ENCODE results near the gene BICDL2. TPM values are rescaled to one million over a fixed set of nuclear protein-coding genes. Genes with fewer than 3 reads are reported as not detected.

The BICDL2 gene
- total and polyA plus RNA-seq, 9 of the 15 experiments (the other 6 are each of a cell fraction or from before 2014, with no cell fraction given) = 0.09 to 0.28 (median 0.09) TPM; not detected in 6

DNA sequence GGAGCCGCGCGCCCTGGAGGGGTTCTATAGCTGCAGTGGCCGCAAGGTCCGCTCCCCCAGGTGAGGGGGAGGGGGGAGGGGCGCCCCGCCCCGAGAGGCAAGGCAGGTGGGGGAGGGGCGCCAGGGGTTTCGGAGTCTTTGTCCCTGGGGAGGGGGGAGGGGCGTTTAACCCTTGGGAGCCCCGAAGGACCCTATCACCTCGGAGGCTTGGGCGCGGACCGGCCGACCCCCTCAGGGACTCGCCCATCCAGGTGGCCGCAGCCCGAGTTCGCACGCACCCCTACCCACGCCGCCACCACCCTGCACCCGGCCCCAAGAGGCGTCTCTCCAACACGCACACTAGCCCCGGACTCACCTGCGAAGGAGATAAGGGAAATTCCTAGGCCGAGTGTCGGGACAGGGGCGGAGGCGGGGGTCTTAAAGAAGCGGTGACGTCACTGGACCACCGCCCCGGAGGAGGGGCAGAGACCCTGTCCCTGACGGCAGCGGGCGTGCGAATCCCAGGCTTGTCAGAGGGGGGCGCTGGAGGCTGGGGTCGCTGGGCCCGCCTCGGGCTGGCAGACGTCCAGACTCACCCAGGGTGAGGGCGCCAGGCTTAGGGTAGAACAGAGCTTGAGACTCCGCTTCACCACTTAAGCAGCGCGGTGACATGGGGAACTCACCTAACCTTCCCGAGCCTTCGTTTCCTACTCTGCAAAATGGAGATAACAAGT lies 18.8 kb downstream of the BICDL2 start, which contains the start of gene CLDN6 (continued):
- TF ChIP-seq ZNF79 (CRISPR knock-in tag; IDR thresholded peaks at IDR 0.05; ENCODE audit: low read depth) (no peak), ARHGAP35 (IDR thresholded peaks at IDR 0.05; ENCODE audit: partially characterized antibody) (no peak), CXXC5 (CRISPR knock-in tag; IDR thresholded peaks at IDR 0.05) (no peak; the same call in 1 of the 2 replicates), NCOA2 (IDR thresholded peaks at IDR 0.05; ENCODE audit: partially characterized antibody in 2 of 2) (no peak), NEUROD1 (IDR thresholded peaks at IDR 0.05; ENCODE audit: borderline replicate concordance, low read depth, low read length, partially characterized antibody) (peak; percentile 32), GABPB1 (CRISPR knock-in tag; IDR thresholded peaks at IDR 0.05) (no peak), NCOA4 (IDR thresholded peaks at IDR 0.05; ENCODE audit: partially characterized antibody) (no peak), YY1 (IDR thresholded peaks at IDR 0.05; ENCODE audit: borderline replicate concordance in 1 of 3, control insufficient read depth in 1 of 3, extremely low read depth in 1 of 3, insufficient read depth in 3 of 3, insufficient read length in 1 of 3, insufficient replicate concordance in 2 of 3, low read depth in 1 of 3, low read length in 2 of 3) (no peak), TCFL5 (CRISPR knock-in tag; conservative IDR thresholded peaks at IDR 0.05) (no peak), EHMT2 (IDR thresholded peaks at IDR 0.05) (no peak), ZNF717 (CRISPR knock-in tag; IDR thresholded peaks at IDR 0.05) (no peak), E2F8 (IDR thresholded peaks at IDR 0.05; ENCODE audit: low read depth, partially characterized antibody) (no peak), CREB5 (CRISPR knock-in tag; IDR thresholded peaks at IDR 0.05) (no peak), BDP1 (IDR thresholded peaks at IDR 0.05; ENCODE audit: insufficient read depth, insufficient read length) (no peak), GTF2F1 (IDR thresholded peaks at IDR 0.05; ENCODE audit: low read depth, low read length) (no peak), HCFC1 (IDR thresholded peaks at IDR 0.05; ENCODE audit: low read depth, low read length) (no peak), GABPA (tag; conservative IDR thresholded peaks at IDR 0.05; ENCODE audit: low read depth) (no peak), ERF (CRISPR knock-in tag; IDR thresholded peaks at IDR 0.05) (no peak), RBM39 (optimal IDR thresholded peaks at IDR 0.05; ENCODE audit: low read depth, low read length) (no peak), TRIM24 (IDR thresholded peaks at IDR 0.05) (no peak), NFYB (IDR thresholded peaks at IDR 0.05; ENCODE audit: extremely low read depth, insufficient read length) (no peak), FOS (IDR thresholded peaks at IDR 0.05; ENCODE audit: extremely low read depth, insufficient read length) (no peak), SRSF7 (optimal IDR thresholded peaks at IDR 0.05; ENCODE audit: low read depth, low read length) (no peak), DEAF1 (CRISPR knock-in tag; IDR thresholded peaks at IDR 0.05) (no peak)

Data from K562 (cell line).